ENCODE data around the gene PRXL2A.
A peak's percentile ranks its signal among the peaks of the same experiment; 100 is the strongest.

The PRXL2A gene

DNA sequence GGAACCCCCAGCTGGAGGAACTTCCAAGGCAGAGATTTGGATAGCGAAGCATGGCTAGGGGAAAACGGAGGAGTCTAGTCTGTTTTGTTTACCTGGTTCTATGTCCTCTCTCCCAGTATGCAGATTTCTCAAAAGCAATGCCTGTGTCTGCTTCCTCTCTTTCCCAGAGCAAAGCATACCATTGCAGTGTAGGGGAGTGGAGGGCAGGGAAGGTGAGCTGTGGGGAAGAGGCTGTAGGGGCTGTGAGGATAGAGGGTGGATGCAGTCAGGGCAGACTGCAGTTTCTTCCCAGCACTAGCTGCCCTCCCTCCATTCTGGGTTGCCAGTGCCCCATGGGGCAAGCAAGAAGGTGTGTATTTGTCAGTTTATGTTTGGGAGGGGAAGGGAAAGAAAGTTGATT, 28.9 kb downstream of the PRXL2A start:
- ChIA-PET CTCF (interaction anchor here (1.8 kb wide), 1 partner anchor 69 kb away, joined by 7 read pairs; no protein-coding TSS in a partner anchor), POLR2A (no interaction called here)
- H3K4me3 ChIP-seq (ENCODE audit: low read depth, low read length), result no peak overlapping the region
- DNase-seq (ENCODE audit: low read depth, low spot score), result no peak
- TF ChIP-seq, protein P1, sequence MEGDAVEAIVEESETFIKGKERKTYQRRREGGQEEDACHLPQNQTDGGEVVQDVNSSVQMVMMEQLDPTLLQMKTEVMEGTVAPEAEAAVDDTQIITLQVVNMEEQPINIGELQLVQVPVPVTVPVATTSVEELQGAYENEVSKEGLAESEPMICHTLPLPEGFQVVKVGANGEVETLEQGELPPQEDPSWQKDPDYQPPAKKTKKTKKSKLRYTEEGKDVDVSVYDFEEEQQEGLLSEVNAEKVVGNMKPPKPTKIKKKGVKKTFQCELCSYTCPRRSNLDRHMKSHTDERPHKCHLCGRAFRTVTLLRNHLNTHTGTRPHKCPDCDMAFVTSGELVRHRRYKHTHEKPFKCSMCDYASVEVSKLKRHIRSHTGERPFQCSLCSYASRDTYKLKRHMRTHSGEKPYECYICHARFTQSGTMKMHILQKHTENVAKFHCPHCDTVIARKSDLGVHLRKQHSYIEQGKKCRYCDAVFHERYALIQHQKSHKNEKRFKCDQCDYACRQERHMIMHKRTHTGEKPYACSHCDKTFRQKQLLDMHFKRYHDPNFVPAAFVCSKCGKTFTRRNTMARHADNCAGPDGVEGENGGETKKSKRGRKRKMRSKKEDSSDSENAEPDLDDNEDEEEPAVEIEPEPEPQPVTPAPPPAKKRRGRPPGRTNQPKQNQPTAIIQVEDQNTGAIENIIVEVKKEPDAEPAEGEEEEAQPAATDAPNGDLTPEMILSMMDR (IDR thresholded peaks at IDR 0.05; ENCODE audit: insufficient read depth, low read length, missing control alignments), result no peak

DNA sequence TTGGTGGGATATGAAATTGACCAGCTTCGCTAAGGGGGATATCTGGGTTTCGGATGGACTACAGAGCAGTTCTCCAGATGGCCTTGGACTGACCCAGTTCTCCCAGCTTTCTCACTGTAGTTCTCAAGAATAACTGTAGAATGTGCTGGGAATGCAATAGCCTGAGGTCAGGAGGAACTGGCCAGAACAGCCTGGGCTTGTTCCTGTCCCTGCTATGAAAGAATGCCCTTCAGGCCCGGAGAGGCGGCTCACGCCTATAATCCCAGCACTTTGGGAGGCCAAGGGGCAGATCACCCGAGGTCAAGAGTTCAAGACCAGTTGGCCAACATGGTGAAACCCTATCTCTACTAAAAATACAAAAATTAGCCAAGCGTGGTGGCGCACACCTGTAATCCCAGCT, 33.5 kb downstream of the PRXL2A start:
- POLR2A ChIA-PET, result no interaction called here
- no peak for DNase-seq (ENCODE audit: low read depth, low spot score)
- TF ChIP-seq, protein P1 (IDR thresholded peaks at IDR 0.05; ENCODE audit: insufficient read depth, low read length, missing control alignments), result no peak
- CTCF ChIA-PET, result interaction anchor here (1.3 to 33.8 kb wide), 4 partner anchors 9 to 64 kb away, joined by 3 to 717 read pairs (median 6); partner anchors contain the start of gene TSPAN14
- H3K4me3 ChIP-seq (ENCODE audit: low read depth, low read length), result no peak overlapping the region

DNA sequence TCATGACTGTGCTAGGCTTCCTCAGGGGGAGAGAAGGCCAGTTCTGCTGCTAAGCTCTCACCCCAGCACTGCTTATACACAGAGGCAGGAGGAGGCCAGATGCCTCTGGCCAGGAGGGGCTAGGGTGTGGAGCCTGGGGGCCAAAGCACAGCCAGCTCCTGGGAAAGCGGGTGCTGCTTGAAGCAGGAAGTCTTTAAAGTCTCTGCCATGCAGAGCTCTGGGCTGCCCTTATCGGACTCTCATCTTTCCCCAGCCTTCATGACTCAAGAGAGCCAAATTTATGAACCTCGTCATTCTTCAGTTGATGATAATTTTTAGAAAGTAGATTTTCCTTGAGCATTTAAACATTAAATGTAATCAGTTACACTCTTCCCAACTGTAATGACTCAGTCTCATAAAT, 34.5 kb downstream of the PRXL2A start:
- CTCF ChIA-PET, result interaction anchor here (0.6 to 33.8 kb wide), 8 partner anchors 10 to 220 kb away, joined by 3 to 717 read pairs (median 8); partner anchors contain the start of gene TSPAN14
- no peak overlapping the region for H3K4me3 ChIP-seq (ENCODE audit: low read depth, low read length)
- TF ChIP-seq, protein P1 (IDR thresholded peaks at IDR 0.05; ENCODE audit: insufficient read depth, low read length, missing control alignments), result no peak
- POLR2A ChIA-PET, result no interaction called here
- no peak for DNase-seq (ENCODE audit: low read depth, low spot score)

DNA sequence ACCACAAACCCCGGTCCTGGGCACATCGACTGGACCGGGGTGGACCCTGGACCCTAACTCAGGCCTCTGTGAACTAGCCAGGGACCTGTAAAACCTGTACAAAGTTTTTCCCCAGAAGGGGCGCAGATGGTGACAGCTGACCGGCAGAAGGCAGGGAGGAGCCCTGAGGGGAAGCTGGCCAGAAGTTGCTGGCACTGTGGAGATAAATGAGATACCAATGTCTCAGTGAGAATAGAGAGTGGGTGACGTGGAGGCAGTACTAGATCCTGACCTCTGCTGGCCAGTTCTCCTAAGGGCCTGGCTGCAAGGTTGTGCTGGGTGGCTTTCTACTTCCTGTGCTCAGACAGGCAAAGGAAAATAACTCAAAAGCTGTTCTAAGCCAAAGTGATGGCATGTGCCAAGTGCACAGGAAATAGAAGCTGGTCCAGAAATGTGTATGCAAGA, 35.2 kb downstream of the PRXL2A start:
- TF ChIP-seq, protein P1 (IDR thresholded peaks at IDR 0.05; ENCODE audit: insufficient read depth, low read length, missing control alignments), result peak; percentile 21
- ChIA-PET POLR2A (interaction anchor here (0.9 kb wide), 1 partner anchor 11 kb away, joined by 3 read pairs; no protein-coding TSS in a partner anchor), CTCF (interaction anchor here (0.7 to 33.8 kb wide), 22 partner anchors 10 to 481 kb away, joined by 3 to 717 read pairs (median 6); partner anchors contain the start of gene TSPAN14)
- no peak for DNase-seq (ENCODE audit: low read depth, low spot score)
- H3K4me3 ChIP-seq (ENCODE audit: low read depth, low read length), result no peak overlapping the region

DNA sequence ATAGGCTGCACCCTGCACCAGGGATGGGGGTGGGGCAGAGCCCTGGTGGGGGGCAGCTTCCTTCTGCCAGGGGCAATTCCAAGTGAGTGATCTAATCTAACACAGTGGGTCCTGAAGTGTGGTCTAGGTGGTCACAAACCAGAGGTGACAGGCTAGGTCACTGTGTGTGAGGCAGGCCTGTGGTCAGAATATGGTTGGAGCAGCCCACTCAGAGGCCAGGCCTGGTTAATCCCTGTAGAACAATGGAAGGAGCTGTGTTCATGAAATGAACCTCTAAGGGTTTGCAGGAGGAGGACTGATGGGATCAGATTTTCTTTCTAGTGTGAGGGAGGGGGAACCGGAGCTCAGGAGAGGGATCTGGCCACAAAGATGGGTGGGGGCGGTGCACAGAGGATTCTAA, 35.8 kb downstream of the PRXL2A start:
- POLR2A ChIA-PET, result interaction anchor here (0.9 kb wide), 1 partner anchor 12 kb away, joined by 3 read pairs; no protein-coding TSS in a partner anchor
- TF ChIP-seq, protein P1 (IDR thresholded peaks at IDR 0.05; ENCODE audit: insufficient read depth, low read length, missing control alignments), result no peak

DNA sequence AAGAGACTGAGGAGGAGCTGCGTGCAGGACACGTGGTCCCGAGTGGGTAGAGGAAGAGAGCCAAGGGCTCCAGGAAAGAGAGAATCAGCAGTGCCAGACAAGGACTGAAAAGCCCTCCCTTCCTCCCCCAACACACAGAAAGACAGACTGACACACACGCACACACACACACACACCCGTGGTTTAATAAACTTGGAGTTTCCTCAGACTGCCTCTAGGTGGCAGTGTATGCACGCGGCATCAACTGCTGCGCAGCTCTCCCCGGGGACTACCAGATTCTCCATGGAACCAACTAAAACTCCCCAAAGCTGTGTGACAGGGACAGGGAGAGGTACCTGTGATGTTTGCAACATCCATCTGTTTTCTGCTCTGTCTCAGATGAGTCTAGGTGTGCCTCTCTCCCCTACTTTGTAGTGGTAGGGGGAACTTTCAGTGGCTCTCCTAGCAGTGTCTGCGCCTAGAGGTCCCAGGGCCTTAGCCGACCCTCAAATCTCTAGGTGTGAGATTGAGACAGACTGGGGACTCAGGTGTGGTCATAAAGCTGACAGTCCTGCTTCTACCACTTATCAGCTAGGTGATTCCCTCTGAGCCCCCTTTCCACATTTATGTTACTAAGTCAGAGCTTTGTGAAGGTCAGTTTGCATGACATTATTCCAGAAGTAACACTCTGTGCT, 36.4 kb downstream of the PRXL2A start:
- H3K4me3 ChIP-seq (ENCODE audit: low read depth, low read length), result no peak overlapping the region
- ChIA-PET POLR2A (no interaction called here), CTCF (interaction anchor here (0.8 to 33.8 kb wide), 33 partner anchors 8 to 574 kb away, joined by 3 to 717 read pairs (median 5); partner anchors contain the start of gene TSPAN14)
- no peak for DNase-seq (ENCODE audit: low read depth, low spot score)
- TF ChIP-seq, protein P1 (IDR thresholded peaks at IDR 0.05; ENCODE audit: insufficient read depth, low read length, missing control alignments), result peak; percentile 82

More for the DNA sequence above, 35.8 kb downstream of the PRXL2A start:
- H3K4me3 ChIP-seq (ENCODE audit: low read depth, low read length), result no peak overlapping the region
- DNase-seq (ENCODE audit: low read depth, low spot score), result no peak
- CTCF ChIA-PET, result interaction anchor here (0.7 to 33.8 kb wide), 31 partner anchors 9 to 575 kb away, joined by 3 to 717 read pairs (median 5); partner anchors contain the start of gene TSPAN14

All from AG04449 (cell line).